ENCODE measurements around the gene PACSIN3. TPM values are rescaled to one million over a fixed set of nuclear protein-coding genes. Genes with fewer than 3 reads are reported as not detected.

The PACSIN3 gene
- total and polyA plus RNA-seq, 2 of the 13 experiments (the other 11 are each of a cell fraction or from before 2014, with no cell fraction given): 47.9 to 93.3 TPM

- 0 out of 4 replicates have a peak, but pooled peaks of 1 of the 2 experiments have one; percentile 32 for TF ChIP-seq REST (IDR thresholded peaks at IDR 0.05; ENCODE audit: borderline replicate concordance in 1 of 2, low read depth in 1 of 2, low read length in 2 of 2)
- 0 out of 2 replicates have a peak, but pooled peaks have one; percentile 73 for TF ChIP-seq TP53 (CRISPR knock-in tag; conservative IDR thresholded peaks at IDR 0.05)
- TF ChIP-seq NKX3-1 (CRISPR knock-in tag; IDR thresholded peaks at IDR 0.05): 0 out of 2 replicates have a peak, but pooled peaks have one; percentile 41
- TF ChIP-seq NFKB2 (CRISPR knock-in tag; IDR thresholded peaks at IDR 0.05; ENCODE audit: borderline replicate concordance): no peak
- peak; percentile 9 to 24; a peak in 1 of 4 replicates for TF ChIP-seq NR2F1 (CRISPR knock-in tag; IDR thresholded peaks at IDR 0.05)
- TF ChIP-seq ZNF460 (CRISPR knock-in tag; IDR thresholded peaks at IDR 0.05; ENCODE audit: borderline replicate concordance): peak; percentile 77; the same call in 1 of the 2 replicates
- TF ChIP-seq ZNF687 (CRISPR knock-in tag; IDR thresholded peaks at IDR 0.05): peak; percentile 76
- TF ChIP-seq ZNF777 (CRISPR knock-in tag; IDR thresholded peaks at IDR 0.05): no peak; the same call in 1 of the 2 replicates
- TF ChIP-seq GABPA (IDR thresholded peaks at IDR 0.05; ENCODE audit: low read depth, low read length): no peak
- no peak for TF ChIP-seq GABPA (CRISPR knock-in tag; IDR thresholded peaks at IDR 0.05; ENCODE audit: low read depth)
- peak; percentile 35; the same call in 1 of the 2 replicates for TF ChIP-seq ZNF710 (CRISPR knock-in tag; IDR thresholded peaks at IDR 0.05; ENCODE audit: borderline replicate concordance)
- no peak for TF ChIP-seq ZNF24 (IDR thresholded peaks at IDR 0.05)
- TF ChIP-seq ARID3A (IDR thresholded peaks at IDR 0.05; ENCODE audit: low read depth, low read length): no peak
- peak; percentile 41; the same call in 1 of the 2 replicates for TF ChIP-seq ZNF761 (CRISPR knock-in tag; conservative IDR thresholded peaks at IDR 0.05)
- no peak for TF ChIP-seq ZNF124 (CRISPR knock-in tag; IDR thresholded peaks at IDR 0.05)
- TF ChIP-seq CBX5 (CRISPR knock-in tag; IDR thresholded peaks at IDR 0.05; ENCODE audit: borderline replicate concordance): no peak
- TF ChIP-seq SCMH1 (CRISPR knock-in tag; IDR thresholded peaks at IDR 0.05; ENCODE audit: borderline replicate concordance): no peak
- TF ChIP-seq ZFP62 (CRISPR knock-in tag; IDR thresholded peaks at IDR 0.05): no peak
Measured at GRCh38 chr11:47184711-47185304, 1.4 kb downstream of the PACSIN3 start (continued).
